Measurements from ENCODE around the gene TNP2.
A peak's percentile ranks its signal among the peaks of the same experiment; 100 is the strongest.

The TNP2 gene

GRCh38 chr16:11240636-11241473, 28.3 kb downstream of the TNP2 start:
- no peak for TF ChIP-seq GATA1 (IDR thresholded peaks at IDR 0.05; ENCODE audit: low read depth, low read length)
- no peak for TF ChIP-seq POLR2A (IDR thresholded peaks at IDR 0.05; ENCODE audit: low read length)
- DNase-seq, result no peak

- no peak for TF ChIP-seq GATA1 (IDR thresholded peaks at IDR 0.05; ENCODE audit: low read depth, low read length)
- no peak for TF ChIP-seq POLR2A (IDR thresholded peaks at IDR 0.05; ENCODE audit: low read length)
- DNase-seq, result no peak
These were observed 29.2 kb downstream of the TNP2 start for GRCh38 chr16:11239644-11240632.

GRCh38 chr16:11238272-11239202, 30.6 kb downstream of the TNP2 start:
- TF ChIP-seq POLR2A (IDR thresholded peaks at IDR 0.05; ENCODE audit: low read length) (no peak), GATA1 (IDR thresholded peaks at IDR 0.05; ENCODE audit: low read depth, low read length) (no peak)
- DNase-seq, result peak; percentile 15 to 23

GRCh38 chr16:11236461-11237254, 32.5 kb downstream of the TNP2 start:
- TF ChIP-seq POLR2A (IDR thresholded peaks at IDR 0.05; ENCODE audit: low read length), result no peak
- no peak for TF ChIP-seq GATA1 (IDR thresholded peaks at IDR 0.05; ENCODE audit: low read depth, low read length)
- DNase-seq, result no peak

- DNase-seq, result no peak
- TF ChIP-seq GATA1 (IDR thresholded peaks at IDR 0.05; ENCODE audit: low read depth, low read length) (no peak), POLR2A (IDR thresholded peaks at IDR 0.05; ENCODE audit: low read length) (no peak)
These were observed 33.5 kb downstream of the TNP2 start for GRCh38 chr16:11235703-11235991.

GRCh38 chr16:11234884-11235702, 34.0 kb downstream of the TNP2 start:
- no peak for DNase-seq
- TF ChIP-seq GATA1 (IDR thresholded peaks at IDR 0.05; ENCODE audit: low read depth, low read length), result no peak
- no peak for TF ChIP-seq POLR2A (IDR thresholded peaks at IDR 0.05; ENCODE audit: low read length)

DNA sequence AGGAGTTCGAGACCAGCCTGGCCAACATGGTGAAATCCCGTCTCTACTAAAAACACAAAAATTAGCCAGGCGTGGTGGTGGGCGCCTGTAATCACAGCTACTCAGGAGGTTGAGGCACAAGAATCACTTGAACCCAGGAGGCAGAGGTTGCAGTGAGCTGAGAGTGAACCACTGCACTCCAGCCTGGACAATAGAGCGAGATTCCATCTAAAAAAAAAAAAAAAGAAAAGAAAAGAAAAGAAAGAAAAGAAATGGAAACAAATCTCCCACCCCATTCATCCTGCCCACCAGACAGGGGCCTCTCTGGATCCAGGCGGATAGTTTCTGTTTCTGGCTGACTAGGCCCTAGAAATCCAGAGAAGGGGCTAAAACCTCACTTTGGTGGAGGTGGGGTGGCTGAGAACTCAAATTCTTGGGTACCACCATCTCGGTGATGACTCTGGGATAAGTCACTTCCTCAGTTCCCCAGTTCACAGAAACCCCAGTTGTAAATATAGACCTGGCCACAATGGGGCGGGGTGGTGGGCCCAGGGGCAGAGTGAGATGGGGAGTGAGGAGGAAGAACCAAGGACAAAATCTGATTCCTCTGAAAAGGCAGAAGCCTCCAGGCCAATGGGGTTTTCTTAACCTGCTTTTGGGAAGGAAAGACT, 35.3 kb downstream of the TNP2 start:
- TF ChIP-seq GATA1 (IDR thresholded peaks at IDR 0.05; ENCODE audit: low read depth, low read length) (no peak), POLR2A (IDR thresholded peaks at IDR 0.05; ENCODE audit: low read length) (no peak)
- peak in 1 of 2 experiments; percentile 25 for DNase-seq

DNA sequence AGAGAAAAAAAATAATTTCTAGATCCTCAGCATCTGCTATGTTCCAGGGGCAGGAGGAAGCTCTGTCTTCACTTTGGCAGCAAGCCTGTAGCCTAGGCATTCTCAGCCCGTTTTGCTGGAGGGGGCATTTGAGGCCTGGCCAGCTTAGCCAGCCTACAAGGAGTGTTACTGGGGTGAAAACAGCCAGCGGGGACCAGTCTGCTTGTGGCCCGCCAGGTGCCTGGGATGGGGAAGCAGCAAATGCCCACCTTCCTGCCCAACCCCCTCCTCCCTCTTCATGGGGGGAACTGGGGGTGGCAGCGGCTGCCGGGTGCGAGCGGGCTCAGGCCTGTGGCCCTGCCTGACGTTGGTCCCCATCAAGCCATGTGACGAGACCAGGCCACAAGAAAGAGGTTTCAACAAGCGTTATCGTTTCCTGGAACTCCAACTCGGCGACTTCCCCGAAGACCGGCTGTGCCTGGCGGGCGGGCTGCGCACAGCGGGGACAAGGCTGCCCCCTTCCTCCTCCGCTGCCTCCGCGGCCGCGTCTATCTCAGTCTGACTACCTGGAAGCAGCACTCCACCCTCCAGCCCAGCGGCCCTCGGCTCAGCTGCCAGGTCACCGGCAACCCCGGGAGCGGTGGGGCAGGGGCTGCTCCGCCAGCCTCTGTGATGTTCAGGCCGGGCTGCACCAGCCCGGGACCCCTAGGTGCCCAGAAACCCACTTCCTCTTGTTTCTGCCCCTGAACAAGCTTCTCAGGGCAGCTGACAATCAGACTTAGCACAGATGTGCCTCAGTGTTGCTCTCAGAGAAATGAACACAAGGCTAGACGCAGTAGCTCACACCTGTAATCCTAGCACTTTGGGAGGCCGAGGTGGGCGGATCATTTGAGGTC, 36.0 kb downstream of the TNP2 start:
- TF ChIP-seq POLR2A (IDR thresholded peaks at IDR 0.05; ENCODE audit: low read length) (peak; percentile 80), GATA1 (IDR thresholded peaks at IDR 0.05; ENCODE audit: low read depth, low read length) (no peak)
- peak; percentile 88 to 89 for DNase-seq

GRCh38 chr16:11232302-11232851, 36.7 kb downstream of the TNP2 start:
- TF ChIP-seq GATA1 (IDR thresholded peaks at IDR 0.05; ENCODE audit: low read depth, low read length), result no peak
- TF ChIP-seq POLR2A (IDR thresholded peaks at IDR 0.05; ENCODE audit: low read length), result no peak
- no peak for DNase-seq

- no peak for DNase-seq
- TF ChIP-seq POLR2A (IDR thresholded peaks at IDR 0.05; ENCODE audit: low read length) (no peak), GATA1 (IDR thresholded peaks at IDR 0.05; ENCODE audit: low read depth, low read length) (no peak)
These were observed 37.7 kb downstream of the TNP2 start for GRCh38 chr16:11231367-11231970.

Data from erythroblast (primary cell).